Effector CD4-positive, alpha-beta T cell (primary cell): ENCODE results near the gene ACTR3C.
"Not testable (repeated sequence)": the region's sequence is repeated elsewhere in the genome, so short reads cannot be mapped to it uniquely, and the experiment has no call there.

Experiments
- DNase-seq: peaks from one replicate; pipeline ENCODE4 v3.0.0-alpha.2; 2020

Gene ACTR3C

GRCh38 chr7:150278383-150278782, 45.0 kb downstream of the ACTR3C start:
- not testable (repeated sequence) for DNase-seq

GRCh38 chr7:150276132-150276695, 47.1 kb downstream of the ACTR3C start:
- not testable (repeated sequence) for DNase-seq

- not testable (repeated sequence) for DNase-seq
These were observed 51.4 kb downstream of the ACTR3C start for GRCh38 chr7:150271898-150272297.

- not testable (repeated sequence) for DNase-seq
These were observed 53.1 kb downstream of the ACTR3C start for GRCh38 chr7:150270101-150270824.

GRCh38 chr7:150268798-150269197, 54.5 kb downstream of the ACTR3C start:
- DNase-seq: not testable (repeated sequence)

- DNase-seq: not testable (repeated sequence)
These were observed 55.1 kb downstream of the ACTR3C start for GRCh38 chr7:150268287-150268686.

GRCh38 chr7:150266953-150267665, 56.2 kb downstream of the ACTR3C start:
- not testable (repeated sequence) for DNase-seq

- not testable (repeated sequence) for DNase-seq
These were observed 60.7 kb downstream of the ACTR3C start for GRCh38 chr7:150262656-150263055.

- DNase-seq: not testable (repeated sequence)
These were observed 75.6 kb downstream of the ACTR3C start for GRCh38 chr7:150247745-150248144.

GRCh38 chr7:150245208-150245607, 78.1 kb downstream of the ACTR3C start:
- not testable (repeated sequence) for DNase-seq

GRCh38 chr7:150242935-150243334, 80.4 kb downstream of the ACTR3C start:
- not testable (repeated sequence) for DNase-seq

GRCh38 chr7:150225444-150225843, 97.9 kb downstream of the ACTR3C start:
- not testable (repeated sequence) for DNase-seq

- not testable (repeated sequence) for DNase-seq
These were observed 101.0 kb downstream of the ACTR3C start for GRCh38 chr7:150222083-150222972.

- not testable (repeated sequence) for DNase-seq
These were observed 102.6 kb downstream of the ACTR3C start for GRCh38 chr7:150220673-150221181.

GRCh38 chr7:150219941-150220658, 103.2 kb downstream of the ACTR3C start:
- not testable (repeated sequence) for DNase-seq

GRCh38 chr7:150206848-150207247, 116.5 kb downstream of the ACTR3C start:
- not testable (repeated sequence) for DNase-seq

- not testable (repeated sequence) for DNase-seq
These were observed 117.5 kb downstream of the ACTR3C start for GRCh38 chr7:150205866-150206265.

GRCh38 chr7:150204577-150204976, 118.8 kb downstream of the ACTR3C start:
- not testable (repeated sequence) for DNase-seq

- not testable (repeated sequence) for DNase-seq
These were observed 120.5 kb downstream of the ACTR3C start for GRCh38 chr7:150202894-150203293.
